Peyer's patch (tissue), 4 donors: ENCODE data around the gene KIT. TPM values are rescaled to one million over a fixed set of nuclear protein-coding genes. Genes with fewer than 3 reads are reported as not detected.

Experiments used
- DNase-seq, 3 donors: peaks; one replicate each; pipeline ENCODE4 v3.0.0-alpha.2; 2017 to 2019
- H3K27ac ChIP-seq, 4 donors: fragments of 200-600 bp; sonication (generic); one replicate each; pipeline ENCODE4 v1.5.1; 2016 to 2019
- H3K27me3 ChIP-seq, 2 donors: fragments of 200-600 bp; sonication (generic); one replicate each; pipeline ENCODE4 v1.5.1; 2019
- H3K36me3 ChIP-seq, 3 donors: fragments of 200-600 bp; sonication (generic); one replicate each; pipeline ENCODE4 v1.5.1; 2016 to 2019
- H3K4me1 ChIP-seq, 4 donors: fragments of 200-600 bp; sonication (generic); one replicate each; pipeline ENCODE4 v1.5.1; 2016 to 2019
- H3K4me3 ChIP-seq, 4 donors: fragments of 200-600 bp; sonication (generic); 1 replicate in 3 of 4; 2 replicates in 1 of 4; pipeline ENCODE4 v1.5.1; 2016 to 2019; ENCODE audit warnings: mild to moderate bottlenecking in 1 of 4
- H3K9me3 ChIP-seq, 4 donors: fragments of 200-600 bp; sonication (generic); one replicate each; pipeline ENCODE4 v1.5.1; 2016 to 2019; ENCODE audit warnings: mild to moderate bottlenecking in 1 of 4
- POLR2A ChIP-seq, 2 donors: fragments of 450-650 bp; IDR thresholded peaks; one replicate each; pipeline ENCODE4 v1.5.1; 2017; ENCODE audit warnings: antibody characterized with exemption in 2 of 2, mild to moderate bottlenecking in 2 of 2, moderate library complexity in 2 of 2
- total RNA-seq, 4 donors: library from RNA; depleted of rRNA; stranded (reverse); fragments of >200 nt; gene quantifications; one replicate each; pipeline ENCODE4 v1.1.0, GENCODE V29; 2016
- TF ChIP-seq, protein P1 (sequence below), 6 experiments: fragments of 450-650 bp in 4 of 6; fragments of 200-600 bp in 2 of 6; sonication (generic) in 1 of 6; IDR thresholded peaks; one replicate each; pipeline ENCODE4 v1.5.1; 2017 to 2019; ENCODE audit warnings: antibody characterized with exemption in 6 of 6, mild to moderate bottlenecking in 3 of 6, moderate library complexity in 1 of 6

The KIT gene
- total RNA-seq, 4 donors from 2014 or later: 4.4 to 21.5 (median 9.5) TPM

DNA sequence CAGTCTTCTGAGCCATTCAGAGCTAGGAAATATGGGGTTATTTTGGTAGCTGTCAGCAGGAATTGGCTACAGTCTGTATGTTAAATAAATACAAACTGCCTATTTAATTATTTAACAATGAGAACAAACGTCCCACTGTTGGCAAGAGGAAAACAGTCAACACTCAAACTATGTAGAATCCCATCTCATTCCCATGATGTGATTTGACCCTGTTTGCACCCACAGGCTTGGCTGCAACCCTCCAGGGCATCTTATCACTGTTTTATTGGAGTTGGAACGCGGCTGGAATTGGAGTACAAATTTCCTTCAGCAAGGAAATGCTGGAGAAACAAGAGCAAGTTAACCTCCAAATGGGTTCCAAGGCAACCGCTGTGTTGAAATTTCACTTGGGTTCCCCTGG is 124.0 kb downstream of the KIT start:
- H3K4me1 ChIP-seq: peaks cover 0 to 4% (median 0%) of the 10 kb centered on the region in 4 donors
- DNase-seq: no peak
- H3K27ac ChIP-seq: no peak overlapping the region
- no peak overlapping the region for H3K4me3 ChIP-seq
- no peaks in the 10 kb centered on the region for H3K27me3 ChIP-seq
- no peaks in the 10 kb centered on the region for H3K36me3 ChIP-seq
- TF ChIP-seq, protein P1, sequence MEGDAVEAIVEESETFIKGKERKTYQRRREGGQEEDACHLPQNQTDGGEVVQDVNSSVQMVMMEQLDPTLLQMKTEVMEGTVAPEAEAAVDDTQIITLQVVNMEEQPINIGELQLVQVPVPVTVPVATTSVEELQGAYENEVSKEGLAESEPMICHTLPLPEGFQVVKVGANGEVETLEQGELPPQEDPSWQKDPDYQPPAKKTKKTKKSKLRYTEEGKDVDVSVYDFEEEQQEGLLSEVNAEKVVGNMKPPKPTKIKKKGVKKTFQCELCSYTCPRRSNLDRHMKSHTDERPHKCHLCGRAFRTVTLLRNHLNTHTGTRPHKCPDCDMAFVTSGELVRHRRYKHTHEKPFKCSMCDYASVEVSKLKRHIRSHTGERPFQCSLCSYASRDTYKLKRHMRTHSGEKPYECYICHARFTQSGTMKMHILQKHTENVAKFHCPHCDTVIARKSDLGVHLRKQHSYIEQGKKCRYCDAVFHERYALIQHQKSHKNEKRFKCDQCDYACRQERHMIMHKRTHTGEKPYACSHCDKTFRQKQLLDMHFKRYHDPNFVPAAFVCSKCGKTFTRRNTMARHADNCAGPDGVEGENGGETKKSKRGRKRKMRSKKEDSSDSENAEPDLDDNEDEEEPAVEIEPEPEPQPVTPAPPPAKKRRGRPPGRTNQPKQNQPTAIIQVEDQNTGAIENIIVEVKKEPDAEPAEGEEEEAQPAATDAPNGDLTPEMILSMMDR (IDR thresholded peaks at IDR 0.05): no peak
- no peak for TF ChIP-seq POLR2A (IDR thresholded peaks at IDR 0.05)
- H3K9me3 ChIP-seq: no peaks in the 10 kb centered on the region

DNA sequence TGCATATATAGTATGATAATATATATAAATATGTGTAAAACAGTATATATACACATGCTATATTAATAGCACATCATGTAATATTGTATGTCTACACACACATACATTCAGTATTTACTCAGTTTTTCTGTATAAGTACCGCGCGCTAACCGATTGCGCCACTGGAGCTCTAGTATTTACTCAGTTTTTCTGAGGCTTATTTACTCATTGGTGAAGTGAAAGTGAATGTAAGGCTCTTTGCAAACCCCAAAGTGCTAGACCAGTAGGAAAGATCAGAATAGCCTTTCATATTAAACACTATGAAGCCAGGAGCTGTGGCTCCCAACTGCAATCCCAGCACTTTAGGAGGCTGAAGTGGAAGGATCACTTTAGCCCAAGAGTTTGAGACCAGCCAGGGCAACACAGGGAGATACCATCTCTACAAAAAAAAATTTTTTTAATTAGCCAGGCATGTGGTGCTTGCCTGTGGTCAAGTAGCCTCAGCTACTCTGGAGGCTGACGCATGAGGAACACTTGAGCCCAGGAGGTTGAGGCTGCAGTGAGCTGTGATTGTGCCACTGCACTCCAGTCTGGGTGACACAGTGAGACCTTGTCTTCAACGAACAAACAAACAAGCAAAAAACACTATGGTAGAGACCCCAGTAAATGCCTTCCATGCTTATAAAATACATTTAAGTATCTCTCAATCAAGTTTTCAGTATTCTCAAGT is 125.8 kb downstream of the KIT start:
- H3K4me3 ChIP-seq: no peak overlapping the region
- no peaks in the 10 kb centered on the region for H3K36me3 ChIP-seq
- TF ChIP-seq, protein P1 (IDR thresholded peaks at IDR 0.05): no peak
- no peak for TF ChIP-seq POLR2A (IDR thresholded peaks at IDR 0.05)
- H3K4me1 ChIP-seq: peaks cover 0 to 4% (median 0%) of the 10 kb centered on the region in 4 donors
- DNase-seq: no peak
- H3K27me3 ChIP-seq: no peaks in the 10 kb centered on the region
- no peaks in the 10 kb centered on the region for H3K9me3 ChIP-seq
- H3K27ac ChIP-seq: peak overlapping the region; percentile 10 to 59 (median 30)

DNA sequence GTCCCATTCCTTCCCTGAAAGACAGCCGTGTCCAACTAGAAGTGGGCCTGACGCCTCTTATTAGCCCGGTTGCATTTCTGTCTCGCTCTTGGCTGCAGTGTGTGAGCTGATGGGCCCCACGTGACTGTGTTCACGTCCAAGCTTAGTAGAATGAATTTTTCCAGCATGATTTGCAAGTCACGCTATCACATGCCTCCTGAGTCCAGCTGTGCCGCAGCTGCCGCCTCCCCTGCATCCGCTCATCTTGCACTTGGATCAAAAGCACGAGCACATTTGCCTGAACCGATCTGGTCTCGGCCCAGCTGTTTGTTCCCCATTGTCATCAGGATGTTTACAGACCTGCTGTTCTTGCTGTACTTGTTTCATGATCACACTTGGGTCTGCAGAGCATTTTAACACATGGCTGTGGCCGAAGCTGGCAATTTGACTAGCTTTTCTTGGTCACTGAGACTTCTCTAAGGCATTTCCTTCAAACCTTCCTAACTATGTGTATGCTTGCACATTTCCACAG is 126.5 kb downstream of the KIT start:
- H3K36me3 ChIP-seq: no peaks in the 10 kb centered on the region
- peak overlapping the region; percentile 6 to 68 (median 41) for H3K27ac ChIP-seq
- H3K4me1 ChIP-seq: peaks cover 0 to 4% (median 0%) of the 10 kb centered on the region in 4 donors
- no peaks in the 10 kb centered on the region for H3K27me3 ChIP-seq
- TF ChIP-seq, protein P1 (IDR thresholded peaks at IDR 0.05): no peak
- H3K4me3 ChIP-seq: no peak overlapping the region
- peak; percentile 30 to 83 (median 60) for DNase-seq
- H3K9me3 ChIP-seq: no peaks in the 10 kb centered on the region
